Ammon's horn (tissue), 1 donor: Measurements from ENCODE around the gene PRR15.

Source experiments
- DNase-seq: peaks from one replicate; pipeline ENCODE4 v3.0.0-alpha.2; 2016; ENCODE audit warnings: low spot score

PRR15 gene

GRCh38 chr7:29609162-29610037 lies 45.8 kb downstream of the PRR15 start:
- no peak for DNase-seq

- DNase-seq: no peak
Measured at GRCh38 chr7:29610086-29610485, 46.5 kb downstream of the PRR15 start.

GRCh38 chr7:29611941-29612544 lies 48.4 kb downstream of the PRR15 start:
- no peak for DNase-seq

- no peak for DNase-seq
Measured at GRCh38 chr7:29612596-29612995, 49.0 kb downstream of the PRR15 start.

GRCh38 chr7:29613100-29613499 lies 49.5 kb downstream of the PRR15 start:
- DNase-seq: no peak

- DNase-seq: no peak
Measured at GRCh38 chr7:29614229-29614628, 50.6 kb downstream of the PRR15 start.
